HepG2 (cell line): ENCODE data around the gene ZDHHC11. TPM values are rescaled to one million over a fixed set of nuclear protein-coding genes. Genes with fewer than 3 reads are reported as not detected.

ENCODE experiments used
- CENPT ChIP-seq: sonication (generic); formaldehyde crosslinking; IDR thresholded peaks from 2 replicates; pipeline ENCODE4 v1.8.0; 2022; ENCODE audit warnings: low read depth, mild to moderate bottlenecking, moderate library complexity, missing genetic modification reagents
- ETV5 ChIP-seq: IDR thresholded peaks from 2 replicates; pipeline ENCODE4 v1.6.1; 2018; ENCODE audit warnings: missing biosample characterization, missing genetic modification reagents, inconsistent platforms, borderline replicate concordance
- GABPB1 ChIP-seq: IDR thresholded peaks from 2 replicates; pipeline ENCODE4 v1.6.1; 2016; ENCODE audit warnings: mild to moderate bottlenecking, missing genetic modification reagents, moderate library complexity, missing compliant biosample characterization
- GATAD1 ChIP-seq: IDR thresholded peaks from 2 replicates; pipeline ENCODE4 v1.6.1; 2016; ENCODE audit warnings: missing genetic modification reagents, missing compliant biosample characterization
- GATAD2A ChIP-seq: IDR thresholded peaks from 2 replicates; pipeline ENCODE4 v1.6.1; 2016
- HIVEP1 ChIP-seq: sonication (generic); formaldehyde crosslinking; IDR thresholded peaks from 2 replicates; pipeline ENCODE4 v1.4.0; 2020; ENCODE audit warnings: mild to moderate bottlenecking, missing genetic modification reagents
- HNF4A ChIP-seq: sonication (generic); formaldehyde crosslinking; IDR thresholded peaks from 2 replicates; pipeline ENCODE4 v1.4.0; 2020; ENCODE audit warnings: missing genetic modification reagents
- IRF2 ChIP-seq: IDR thresholded peaks from 2 replicates; pipeline ENCODE4 v1.6.1; 2018; ENCODE audit warnings: missing genetic modification reagents, missing compliant biosample characterization
- MXI1 ChIP-seq: IDR thresholded peaks from 3 replicates; pipeline ENCODE4 v1.6.1; 2012; ENCODE audit warnings: low read depth, low read length, inconsistent platforms, borderline replicate concordance
- SKI ChIP-seq: fragments of 450-650 bp; IDR thresholded peaks from one replicate; pipeline ENCODE4 v1.6.1; 2018; ENCODE audit warnings: mild to moderate bottlenecking; ENCODE audit not compliant: partially characterized antibody
- SP5 ChIP-seq: IDR thresholded peaks from 2 replicates; pipeline ENCODE4 v1.6.1; 2016; ENCODE audit warnings: low read depth, borderline replicate concordance
- ZNF383 ChIP-seq: sonication (generic); formaldehyde crosslinking; IDR thresholded peaks from 2 replicates; pipeline ENCODE4 v1.4.0; 2020; ENCODE audit warnings: missing genetic modification reagents, mild to moderate bottlenecking, borderline replicate concordance
- ZNF788 ChIP-seq: sonication (generic); formaldehyde crosslinking; IDR thresholded peaks from 2 replicates; pipeline ENCODE4 v1.5.0; 2020; ENCODE audit warnings: mild to moderate bottlenecking, missing genetic modification reagents, borderline replicate concordance
- polyA plus RNA-seq, 8 experiments: library from polyadenylated mRNA; depleted of rRNA in 3 of 8; stranded (reverse) in 7 of 8; unstranded in 1 of 8; fragments of >200 nt; fragmentation: Illumina TruSeq in 4 of 8; extraction: Trizol in 4 of 8; gene quantifications; 2 replicates each; pipeline versions ENCODE4 v1.2.1 to v1.2.3, GENCODE V29; 2011 to 2016; ENCODE audit warnings: low read depth in 4 of 8, missing spikeins in 1 of 8, mixed read lengths in 1 of 8; ENCODE audit not compliant: insufficient read depth in 1 of 8
- total RNA-seq, 5 experiments: library from RNA; depleted of rRNA; stranded (reverse); fragments of >200 nt; fragmentation: Illumina TruSeq; extraction: Trizol; gene quantifications; 2 replicates each; pipeline ENCODE4 v1.2.3, GENCODE V29; 2016; ENCODE audit warnings: low read depth in 1 of 5
- TF ChIP-seq, protein P1 (sequence below): sonication (generic); formaldehyde crosslinking; IDR thresholded peaks from 2 replicates; pipeline ENCODE4 v1.4.0; 2020; ENCODE audit warnings: mild to moderate bottlenecking, missing genetic modification reagents, borderline replicate concordance
- TF ChIP-seq, protein P2 (sequence below): sonication (generic); formaldehyde crosslinking; IDR thresholded peaks from 2 replicates; pipeline ENCODE4 v1.5.0; 2020; ENCODE audit warnings: mild to moderate bottlenecking, missing genetic modification reagents
- TF ChIP-seq, protein P3 (sequence below): sonication (generic); formaldehyde crosslinking; conservative IDR thresholded peaks from 2 replicates; pipeline ENCODE4 v1.4.0; 2020; ENCODE audit warnings: mild to moderate bottlenecking, missing genetic modification reagents, moderate library complexity
- TF ChIP-seq, protein P4 (sequence below): sonication (generic); formaldehyde crosslinking; IDR thresholded peaks from 2 replicates; pipeline ENCODE4 v1.8.0; 2022; ENCODE audit warnings: low read depth, missing genetic modification reagents

Gene ZDHHC11
- total and polyA plus RNA-seq, 2 of the 13 experiments (the other 11 are each of a cell fraction or from before 2014, with no cell fraction given) = 2.1 to 4.0 TPM

DNA sequence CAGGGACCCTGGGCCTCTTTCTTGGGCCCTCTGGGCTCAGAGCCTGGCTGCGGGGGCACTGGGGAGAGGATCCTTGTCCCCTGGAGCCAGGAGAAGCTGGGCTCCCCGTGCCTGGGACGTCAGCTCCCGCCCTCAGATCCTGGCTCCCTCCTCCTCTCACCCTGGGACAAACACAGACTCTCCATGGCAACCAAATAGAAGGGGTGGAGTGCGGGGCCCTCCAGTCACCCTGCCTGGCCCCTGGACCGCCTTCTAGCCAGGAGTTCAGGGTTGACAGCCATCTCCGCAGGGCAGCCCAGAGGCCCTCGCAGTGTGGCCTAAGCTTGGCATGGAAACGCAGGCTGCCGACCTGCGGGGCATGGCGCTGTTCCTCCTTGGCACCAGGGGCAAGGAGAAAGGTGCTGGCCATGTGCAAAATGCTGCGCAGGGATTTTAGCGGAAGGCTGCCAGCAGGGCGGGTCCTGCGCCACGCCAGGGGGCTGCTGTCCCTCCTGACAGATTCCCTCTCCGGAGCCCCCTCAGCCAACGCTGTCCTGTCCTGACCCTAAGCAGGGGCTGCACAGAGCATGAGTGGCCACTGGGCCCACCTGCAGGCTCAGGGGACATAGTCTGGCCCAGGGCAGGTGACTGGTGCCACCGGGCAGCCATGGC lies 1.0 kb downstream of the ZDHHC11 start (continued):
- TF ChIP-seq, protein P1, sequence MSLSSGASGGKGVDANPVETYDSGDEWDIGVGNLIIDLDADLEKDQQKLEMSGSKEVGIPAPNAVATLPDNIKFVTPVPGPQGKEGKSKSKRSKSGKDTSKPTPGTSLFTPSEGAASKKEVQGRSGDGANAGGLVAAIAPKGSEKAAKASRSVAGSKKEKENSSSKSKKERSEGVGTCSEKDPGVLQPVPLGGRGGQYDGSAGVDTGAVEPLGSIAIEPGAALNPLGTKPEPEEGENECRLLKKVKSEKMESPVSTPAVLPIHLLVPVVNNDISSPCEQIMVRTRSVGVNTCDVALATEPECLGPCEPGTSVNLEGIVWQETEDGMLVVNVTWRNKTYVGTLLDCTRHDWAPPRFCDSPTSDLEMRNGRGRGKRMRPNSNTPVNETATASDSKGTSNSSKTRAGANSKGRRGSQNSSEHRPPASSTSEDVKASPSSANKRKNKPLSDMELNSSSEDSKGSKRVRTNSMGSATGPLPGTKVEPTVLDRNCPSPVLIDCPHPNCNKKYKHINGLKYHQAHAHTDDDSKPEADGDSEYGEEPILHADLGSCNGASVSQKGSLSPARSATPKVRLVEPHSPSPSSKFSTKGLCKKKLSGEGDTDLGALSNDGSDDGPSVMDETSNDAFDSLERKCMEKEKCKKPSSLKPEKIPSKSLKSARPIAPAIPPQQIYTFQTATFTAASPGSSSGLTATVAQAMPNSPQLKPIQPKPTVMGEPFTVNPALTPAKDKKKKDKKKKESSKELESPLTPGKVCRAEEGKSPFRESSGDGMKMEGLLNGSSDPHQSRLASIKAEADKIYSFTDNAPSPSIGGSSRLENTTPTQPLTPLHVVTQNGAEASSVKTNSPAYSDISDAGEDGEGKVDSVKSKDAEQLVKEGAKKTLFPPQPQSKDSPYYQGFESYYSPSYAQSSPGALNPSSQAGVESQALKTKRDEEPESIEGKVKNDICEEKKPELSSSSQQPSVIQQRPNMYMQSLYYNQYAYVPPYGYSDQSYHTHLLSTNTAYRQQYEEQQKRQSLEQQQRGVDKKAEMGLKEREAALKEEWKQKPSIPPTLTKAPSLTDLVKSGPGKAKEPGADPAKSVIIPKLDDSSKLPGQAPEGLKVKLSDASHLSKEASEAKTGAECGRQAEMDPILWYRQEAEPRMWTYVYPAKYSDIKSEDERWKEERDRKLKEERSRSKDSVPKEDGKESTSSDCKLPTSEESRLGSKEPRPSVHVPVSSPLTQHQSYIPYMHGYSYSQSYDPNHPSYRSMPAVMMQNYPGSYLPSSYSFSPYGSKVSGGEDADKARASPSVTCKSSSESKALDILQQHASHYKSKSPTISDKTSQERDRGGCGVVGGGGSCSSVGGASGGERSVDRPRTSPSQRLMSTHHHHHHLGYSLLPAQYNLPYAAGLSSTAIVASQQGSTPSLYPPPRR = peak; percentile 34; the same call in 1 of the 2 replicates
- TF ChIP-seq SP5 (peak; percentile 80; the same call in 1 of the 2 replicates), SKI (peak; percentile 40), GATAD2A (CRISPR knock-in tag) (no peak), IRF2 (CRISPR knock-in tag) (no peak), ZNF383 (CRISPR knock-in tag) (0 out of 2 replicates have a peak, but pooled peaks have one; percentile 42), CENPT (CRISPR knock-in tag) (0 out of 2 replicates have a peak, but pooled peaks have one; percentile 7), GABPB1 (CRISPR knock-in tag) (no peak), HNF4A (CRISPR knock-in tag) (0 out of 2 replicates have a peak, but pooled peaks have one; percentile 31), ZNF788 (peak; percentile 41; the same call in 1 of the 2 replicates), MXI1 (peak; percentile 42; the same call in 1 of the 3 replicates), GATAD1 (CRISPR knock-in tag) (no peak), HIVEP1 (no peak), ETV5 (no peak)
- TF ChIP-seq, protein P2, sequence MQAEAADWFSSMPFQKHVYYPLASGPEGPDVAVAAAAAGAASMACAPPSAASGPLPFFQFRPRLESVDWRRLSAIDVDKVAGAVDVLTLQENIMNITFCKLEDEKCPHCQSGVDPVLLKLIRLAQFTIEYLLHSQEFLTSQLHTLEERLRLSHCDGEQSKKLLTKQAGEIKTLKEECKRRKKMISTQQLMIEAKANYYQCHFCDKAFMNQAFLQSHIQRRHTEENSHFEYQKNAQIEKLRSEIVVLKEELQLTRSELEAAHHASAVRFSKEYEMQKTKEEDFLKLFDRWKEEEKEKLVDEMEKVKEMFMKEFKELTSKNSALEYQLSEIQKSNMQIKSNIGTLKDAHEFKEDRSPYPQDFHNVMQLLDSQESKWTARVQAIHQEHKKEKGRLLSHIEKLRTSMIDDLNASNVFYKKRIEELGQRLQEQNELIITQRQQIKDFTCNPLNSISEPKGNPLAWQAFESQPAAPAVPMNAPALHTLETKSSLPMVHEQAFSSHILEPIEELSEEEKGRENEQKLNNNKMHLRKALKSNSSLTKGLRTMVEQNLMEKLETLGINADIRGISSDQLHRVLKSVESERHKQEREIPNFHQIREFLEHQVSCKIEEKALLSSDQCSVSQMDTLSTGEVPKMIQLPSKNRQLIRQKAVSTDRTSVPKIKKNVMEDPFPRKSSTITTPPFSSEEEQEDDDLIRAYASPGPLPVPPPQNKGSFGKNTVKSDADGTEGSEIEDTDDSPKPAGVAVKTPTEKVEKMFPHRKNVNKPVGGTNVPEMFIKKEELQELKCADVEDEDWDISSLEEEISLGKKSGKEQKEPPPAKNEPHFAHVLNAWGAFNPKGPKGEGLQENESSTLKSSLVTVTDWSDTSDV (CRISPR knock-in tag) = 0 out of 2 replicates have a peak, but pooled peaks have one; percentile 35
- TF ChIP-seq, protein P3, sequence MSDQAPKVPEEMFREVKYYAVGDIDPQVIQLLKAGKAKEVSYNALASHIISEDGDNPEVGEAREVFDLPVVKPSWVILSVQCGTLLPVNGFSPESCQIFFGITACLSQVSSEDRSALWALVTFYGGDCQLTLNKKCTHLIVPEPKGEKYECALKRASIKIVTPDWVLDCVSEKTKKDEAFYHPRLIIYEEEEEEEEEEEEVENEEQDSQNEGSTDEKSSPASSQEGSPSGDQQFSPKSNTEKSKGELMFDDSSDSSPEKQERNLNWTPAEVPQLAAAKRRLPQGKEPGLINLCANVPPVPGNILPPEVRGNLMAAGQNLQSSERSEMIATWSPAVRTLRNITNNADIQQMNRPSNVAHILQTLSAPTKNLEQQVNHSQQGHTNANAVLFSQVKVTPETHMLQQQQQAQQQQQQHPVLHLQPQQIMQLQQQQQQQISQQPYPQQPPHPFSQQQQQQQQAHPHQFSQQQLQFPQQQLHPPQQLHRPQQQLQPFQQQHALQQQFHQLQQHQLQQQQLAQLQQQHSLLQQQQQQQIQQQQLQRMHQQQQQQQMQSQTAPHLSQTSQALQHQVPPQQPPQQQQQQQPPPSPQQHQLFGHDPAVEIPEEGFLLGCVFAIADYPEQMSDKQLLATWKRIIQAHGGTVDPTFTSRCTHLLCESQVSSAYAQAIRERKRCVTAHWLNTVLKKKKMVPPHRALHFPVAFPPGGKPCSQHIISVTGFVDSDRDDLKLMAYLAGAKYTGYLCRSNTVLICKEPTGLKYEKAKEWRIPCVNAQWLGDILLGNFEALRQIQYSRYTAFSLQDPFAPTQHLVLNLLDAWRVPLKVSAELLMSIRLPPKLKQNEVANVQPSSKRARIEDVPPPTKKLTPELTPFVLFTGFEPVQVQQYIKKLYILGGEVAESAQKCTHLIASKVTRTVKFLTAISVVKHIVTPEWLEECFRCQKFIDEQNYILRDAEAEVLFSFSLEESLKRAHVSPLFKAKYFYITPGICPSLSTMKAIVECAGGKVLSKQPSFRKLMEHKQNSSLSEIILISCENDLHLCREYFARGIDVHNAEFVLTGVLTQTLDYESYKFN (CRISPR knock-in tag) = peak; percentile 73
- TF ChIP-seq, protein P4, sequence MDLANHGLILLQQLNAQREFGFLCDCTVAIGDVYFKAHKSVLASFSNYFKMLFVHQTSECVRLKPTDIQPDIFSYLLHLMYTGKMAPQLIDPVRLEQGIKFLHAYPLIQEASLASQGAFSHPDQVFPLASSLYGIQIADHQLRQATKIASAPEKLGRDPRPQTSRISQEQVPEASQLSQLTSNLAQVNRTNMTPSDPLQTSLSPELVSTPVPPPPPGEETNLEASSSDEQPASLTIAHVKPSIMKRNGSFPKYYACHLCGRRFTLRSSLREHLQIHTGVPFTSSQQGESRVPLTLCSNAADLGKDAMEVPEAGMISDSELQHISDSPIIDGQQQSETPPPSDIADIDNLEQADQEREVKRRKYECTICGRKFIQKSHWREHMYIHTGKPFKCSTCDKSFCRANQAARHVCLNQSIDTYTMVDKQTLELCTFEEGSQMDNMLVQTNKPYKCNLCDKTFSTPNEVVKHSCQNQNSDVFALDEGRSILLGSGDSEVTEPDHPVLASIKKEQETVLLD (CRISPR knock-in tag) = no peak
